HUDEP-2 (cell line): ENCODE results near the gene BATF.
A peak's percentile ranks its signal among the peaks of the same experiment; 100 is the strongest.

Source experiments
- DNase-seq, 76 experiments: peaks; one replicate each; lab custom pipeline; 2025; ENCODE audit not compliant: unreplicated experiment in 76 of 76; lab: John Stamatoyannopoulos, UW

Gene BATF

DNA sequence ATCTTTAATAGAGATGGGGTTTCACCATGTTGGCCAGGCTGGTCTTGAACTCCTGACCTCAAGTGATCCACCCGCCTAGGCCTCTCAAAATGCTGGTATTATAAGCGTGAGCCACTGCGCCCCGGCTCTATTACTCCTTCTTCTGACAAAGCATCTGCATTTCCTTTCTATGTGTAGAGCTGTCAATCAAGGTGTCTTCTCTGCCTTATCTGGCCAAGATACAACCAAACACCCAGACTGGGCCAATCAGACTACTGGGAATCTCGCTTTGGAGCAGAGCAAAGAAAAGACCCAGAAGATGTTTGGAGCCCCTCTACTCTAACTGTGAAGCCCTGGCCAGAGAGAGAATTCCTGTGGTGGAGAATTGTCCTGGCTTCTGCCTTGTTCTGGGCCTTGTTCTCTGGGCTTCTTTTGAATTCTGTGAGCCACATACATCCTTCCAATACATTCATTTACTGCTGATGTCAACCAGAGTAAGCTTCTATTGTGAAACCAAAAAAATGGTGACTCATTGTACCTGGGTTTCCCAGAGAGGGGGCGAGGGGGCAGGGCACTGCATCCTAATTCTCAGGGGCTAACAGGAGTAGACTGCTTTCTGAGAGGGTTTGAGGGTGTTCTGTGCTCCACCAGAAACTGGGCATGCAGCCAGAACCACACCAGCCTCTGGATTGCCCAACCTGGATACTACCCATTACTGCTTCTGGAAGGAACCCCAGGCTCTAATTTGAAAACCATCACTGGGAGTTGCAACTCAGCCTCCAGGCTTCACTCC, 37.4 kb downstream of the BATF start:
- DNase-seq = no peak

DNA sequence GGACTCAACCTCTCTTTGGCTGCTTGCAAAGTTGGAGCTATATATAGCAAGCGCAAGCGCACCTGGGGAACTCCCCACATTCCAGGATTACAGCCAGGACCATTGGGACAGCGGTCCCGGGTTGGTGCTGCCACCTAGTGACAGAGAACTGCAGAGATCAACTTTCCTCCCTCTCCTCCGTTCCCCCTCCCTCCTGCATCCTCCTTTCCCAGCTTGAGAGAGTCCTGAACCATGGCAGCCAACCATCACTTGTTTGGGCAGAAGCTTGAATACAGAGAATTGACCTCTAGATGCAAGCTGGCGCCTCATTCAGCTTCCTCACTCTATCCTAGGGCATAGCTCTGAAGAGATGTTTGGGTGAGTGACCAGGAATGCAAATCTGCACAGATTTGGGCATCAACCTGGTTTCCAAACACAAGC, 38.8 kb downstream of the BATF start:
- DNase-seq = peak in 20 of 76 experiments; percentile 1 to 41 (median 14)

DNA sequence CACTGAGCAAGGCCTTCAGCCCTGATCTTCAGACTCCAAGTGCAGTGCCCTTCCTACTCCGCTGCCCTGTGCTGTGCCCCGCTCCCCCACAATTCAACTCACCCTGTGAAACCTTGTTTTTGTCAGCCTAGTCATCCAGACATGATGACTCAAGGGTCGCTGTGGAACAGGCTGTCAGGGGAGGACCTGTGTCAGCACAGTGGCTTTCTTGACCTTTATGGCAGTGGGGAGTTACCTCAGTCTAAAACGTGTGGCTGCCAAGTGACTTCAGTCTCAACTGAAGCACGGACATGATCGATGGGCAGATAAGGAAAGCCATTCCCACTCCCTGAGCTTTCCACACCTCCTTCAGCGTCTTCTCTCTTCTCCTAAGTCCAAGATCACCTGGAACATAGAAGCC, 39.8 kb downstream of the BATF start:
- no peak for DNase-seq

DNA sequence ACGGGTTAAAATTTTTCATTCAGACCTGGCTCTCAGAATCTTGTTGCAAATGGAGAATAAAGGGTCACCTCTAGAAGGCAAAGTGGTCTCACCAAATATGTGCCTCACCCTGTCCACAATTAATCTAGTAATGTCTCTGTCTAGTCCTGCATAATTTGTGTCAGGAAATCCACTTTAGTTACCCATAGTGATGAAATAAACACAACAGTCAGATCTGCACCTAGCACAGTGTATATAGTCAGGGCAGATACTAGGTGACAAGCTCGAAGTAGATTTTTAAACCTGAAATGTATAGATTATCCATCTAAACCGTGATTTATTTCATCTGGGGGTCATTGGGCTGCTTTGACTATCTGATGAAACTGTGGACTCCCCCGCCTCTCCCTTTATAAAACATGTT, 40.2 kb downstream of the BATF start:
- DNase-seq = no peak

DNA sequence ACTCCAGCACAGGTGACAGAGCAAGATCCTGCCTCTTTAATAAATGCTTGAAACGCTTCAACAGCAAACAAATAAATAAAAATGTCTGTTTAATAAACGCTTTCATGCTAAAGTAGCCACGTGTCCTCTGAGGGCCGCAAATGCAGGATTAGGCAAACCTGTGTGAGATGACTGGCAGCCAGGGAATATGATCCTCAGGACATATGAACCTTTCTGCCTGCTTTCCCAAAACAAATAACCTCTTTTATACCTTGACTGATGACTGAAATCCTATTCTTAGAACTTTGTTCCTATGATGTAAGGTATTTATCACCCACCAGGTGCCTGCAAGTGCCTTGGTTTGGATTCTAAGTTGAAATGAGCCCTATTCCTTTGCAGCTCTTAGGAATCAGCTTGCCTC, 41.7 kb downstream of the BATF start:
- DNase-seq = no peak

DNA sequence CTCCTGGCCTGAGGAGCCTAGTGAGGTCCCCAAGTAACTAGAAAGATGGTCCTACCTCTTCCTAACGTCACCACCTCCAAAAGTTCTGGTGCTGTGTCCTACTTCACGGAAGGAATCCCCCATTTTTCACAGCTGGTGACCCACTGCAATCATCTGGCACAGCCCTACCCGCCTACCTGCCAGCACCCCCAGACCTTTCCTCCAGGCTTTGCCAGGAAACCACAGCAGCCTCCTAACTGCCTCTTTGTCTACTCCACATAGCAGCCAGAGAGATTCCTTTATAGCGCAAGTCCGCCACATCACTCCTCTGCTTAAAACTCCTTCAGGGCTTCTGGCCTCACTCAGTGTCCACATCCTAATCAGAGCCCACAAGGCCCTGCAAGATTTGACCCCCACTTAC, 42.8 kb downstream of the BATF start:
- no peak for DNase-seq

DNA sequence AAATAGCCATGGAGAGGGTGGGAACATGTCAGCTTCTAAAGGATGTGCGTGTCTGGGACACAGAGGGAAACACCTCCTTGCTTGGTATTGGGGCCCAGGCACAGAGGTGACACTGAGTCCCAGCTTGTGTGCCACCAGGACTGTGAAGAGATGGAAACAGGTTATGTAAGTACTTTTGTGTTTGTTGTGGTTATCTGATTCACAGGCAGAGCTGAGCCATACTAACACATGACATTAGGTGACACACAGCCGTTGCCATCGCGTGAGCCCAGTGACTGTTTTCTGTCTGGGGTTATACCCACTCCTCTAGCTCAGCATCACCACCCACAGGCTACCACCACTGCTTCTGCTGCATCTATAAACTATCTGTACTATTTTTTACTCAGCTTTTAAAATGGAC, 44.1 kb downstream of the BATF start:
- no peak for DNase-seq

DNA sequence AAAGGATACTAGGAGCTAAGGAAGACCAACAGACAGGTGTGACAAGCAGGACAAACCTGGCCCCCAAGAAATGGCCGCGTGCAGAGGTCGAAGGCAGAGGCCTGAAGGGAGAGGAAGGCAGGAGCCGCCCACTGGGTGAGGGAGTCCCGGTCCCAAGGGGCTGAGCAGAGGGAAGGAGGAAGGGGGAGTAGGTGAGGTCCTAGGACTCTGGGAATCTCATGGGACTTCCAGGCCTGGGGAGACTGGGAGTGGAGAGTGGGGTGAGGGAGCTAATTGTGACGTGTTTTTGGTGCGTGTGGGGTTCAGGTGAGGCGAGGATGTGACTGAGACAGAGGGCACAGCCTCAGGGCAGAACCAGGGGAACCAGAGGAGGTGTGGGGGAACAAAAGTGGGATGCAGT, 44.5 kb downstream of the BATF start:
- DNase-seq = no peak

DNA sequence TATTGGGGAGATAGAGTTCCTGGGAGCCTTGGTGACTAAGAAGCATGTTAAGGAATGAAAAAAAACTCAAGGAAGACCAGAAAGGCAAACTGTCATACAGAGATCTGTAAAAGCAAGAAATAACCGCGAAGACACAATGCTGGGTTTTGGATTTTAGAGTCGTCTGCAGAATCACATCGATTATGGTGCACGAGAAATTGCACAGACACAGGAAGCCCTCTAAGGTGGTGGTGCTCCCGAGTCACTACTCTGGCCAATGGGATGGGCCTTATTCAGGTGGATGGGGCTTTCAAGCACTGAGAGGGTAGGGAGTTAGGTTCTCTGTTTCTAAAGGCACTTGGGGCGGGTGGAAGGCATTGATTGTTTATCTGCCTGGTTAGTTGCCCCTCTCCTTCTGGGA, 45.9 kb downstream of the BATF start:
- no peak for DNase-seq

DNA sequence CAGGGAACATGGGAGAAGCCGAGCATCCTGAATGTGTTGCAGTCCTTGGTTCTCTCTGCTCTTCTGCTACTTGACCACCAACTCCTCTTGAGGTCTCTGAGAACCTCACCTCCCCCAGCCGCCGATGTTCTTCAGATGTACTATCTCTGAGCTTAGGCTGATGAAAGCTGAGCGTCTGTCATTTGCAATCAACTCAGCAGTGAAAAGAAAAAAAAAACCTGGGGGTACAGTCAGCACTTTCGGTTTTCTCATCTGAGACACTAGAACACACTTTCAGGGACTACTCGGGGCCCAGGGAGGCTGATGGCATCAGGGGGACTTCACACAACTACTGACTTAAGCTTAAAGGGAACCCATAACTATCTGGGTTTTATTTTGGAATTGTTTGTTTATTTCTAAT, 46.5 kb downstream of the BATF start:
- no peak for DNase-seq

DNA sequence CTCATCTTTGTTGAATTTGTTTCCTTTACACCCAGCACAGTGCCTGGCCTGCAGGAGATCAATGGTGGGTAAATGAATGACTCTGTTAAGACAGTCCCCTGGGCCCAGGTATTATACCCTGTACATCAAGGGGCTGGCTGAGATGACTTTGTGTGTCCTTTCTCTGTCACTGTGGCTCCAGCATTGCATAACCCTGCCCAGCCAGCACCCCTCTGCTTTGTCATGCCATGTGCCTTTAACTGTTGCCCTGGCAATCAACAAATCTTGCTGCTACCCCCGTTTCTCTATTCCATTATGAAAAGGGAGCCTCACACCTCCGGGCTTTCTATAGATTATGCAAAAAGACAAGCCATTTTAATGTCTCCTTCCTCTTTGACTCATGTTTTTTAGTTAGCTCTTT, 48.5 kb downstream of the BATF start:
- no peak for DNase-seq

DNA sequence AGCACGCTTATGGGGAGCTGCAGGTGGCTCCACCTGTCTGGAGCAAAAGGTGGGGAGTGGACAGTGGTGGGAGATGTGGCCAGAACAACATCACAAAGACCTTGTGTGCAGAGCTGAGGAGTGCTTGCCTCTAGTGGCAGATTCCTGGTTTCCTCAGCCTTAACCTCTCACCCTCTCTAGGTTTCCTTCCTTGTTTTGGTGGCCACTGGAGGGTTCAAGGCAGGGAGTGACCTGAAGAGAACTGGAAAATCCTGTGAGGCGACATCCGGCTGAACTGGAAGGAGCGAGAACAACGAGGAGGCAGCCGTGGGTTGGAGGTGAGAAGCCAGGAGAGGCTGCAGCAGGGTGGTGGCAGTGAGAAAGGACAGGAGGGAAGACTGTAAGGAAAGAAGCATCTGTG, 49.8 kb downstream of the BATF start:
- DNase-seq = no peak

DNA sequence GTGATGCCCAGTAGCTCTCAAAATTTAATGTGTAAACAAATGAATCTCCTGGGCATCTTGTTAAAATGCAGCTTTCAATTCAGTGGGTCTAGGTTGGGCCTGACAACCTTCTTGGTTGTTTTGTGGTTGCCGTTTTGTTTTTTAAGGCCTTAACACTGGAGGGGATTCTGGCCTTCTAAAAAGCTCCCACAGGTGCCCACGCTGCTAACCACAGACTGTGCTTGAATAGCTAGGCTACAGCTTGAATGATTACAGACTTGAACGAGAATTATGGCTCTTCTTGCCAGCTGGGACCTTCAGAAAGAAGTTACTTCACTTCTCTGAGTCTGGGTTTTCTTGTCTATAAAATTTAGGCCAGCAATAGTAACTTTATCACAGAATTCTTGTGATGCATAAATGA, 54.8 kb downstream of the BATF start:
- no peak for DNase-seq

DNA sequence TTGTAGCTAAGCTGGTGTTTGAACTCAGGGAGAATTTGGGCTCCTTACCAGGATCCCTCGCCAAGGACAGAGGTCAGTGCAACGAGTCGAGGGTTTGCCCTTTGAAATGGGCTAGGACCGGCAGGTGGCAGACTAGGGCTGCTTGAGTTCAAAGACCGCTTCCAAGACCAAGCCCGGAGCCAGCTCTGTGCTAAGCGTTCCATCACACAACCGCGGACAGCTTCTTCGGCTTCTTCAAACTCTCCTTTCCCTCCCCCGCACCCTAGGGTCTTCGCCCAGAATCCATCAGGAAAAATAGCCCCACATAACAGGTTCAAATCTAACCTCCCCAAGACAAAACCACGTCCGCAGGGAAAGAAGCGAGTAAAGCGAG, 55.4 kb downstream of the BATF start:
- DNase-seq = peak in 69 of 76 experiments; percentile 3 to 75 (median 56)

DNA sequence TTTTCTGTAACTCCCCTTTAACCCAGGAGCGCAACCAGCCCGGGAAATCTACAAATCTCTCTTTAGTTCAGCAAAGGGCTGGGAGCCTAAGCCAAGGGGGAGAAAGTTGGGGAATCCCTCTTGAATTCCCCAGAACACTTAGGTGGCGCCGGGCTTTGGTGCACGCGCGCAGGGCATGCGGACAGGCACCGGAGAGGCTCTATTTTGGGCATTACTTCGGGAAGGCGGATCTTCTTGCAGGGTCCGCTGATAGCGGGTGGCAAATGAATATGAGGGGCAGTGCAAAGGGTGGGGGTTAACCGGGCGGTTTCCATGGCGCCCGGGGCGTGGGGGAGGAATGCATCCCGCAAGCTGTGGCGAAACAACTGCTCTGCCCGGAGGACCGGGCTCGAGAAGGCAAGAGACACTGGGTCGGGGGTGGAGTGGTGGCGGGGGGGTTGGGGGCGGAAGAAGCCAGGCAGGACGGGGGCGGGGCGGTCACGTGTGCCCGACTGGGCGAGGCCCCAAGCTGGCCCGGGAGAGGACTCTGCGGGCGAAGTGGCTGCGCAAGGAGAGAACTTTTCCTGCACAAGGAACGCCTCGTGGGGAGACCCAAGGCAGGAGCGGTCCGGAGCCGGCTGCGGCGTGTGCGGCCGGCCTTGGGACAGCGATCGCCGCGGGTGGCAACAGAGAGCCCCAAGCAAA, 56.0 kb downstream of the BATF start, which contains the start of gene FLVCR2:
Gene FLVCR2, plus strand, starts transcription at position 519 of the 684 bp plus-strand sequence. CDS start 353 bp downstream, outside the sequence.
- DNase-seq = peak in 45 of 76 experiments; percentile 3 to 55 (median 28)

DNA sequence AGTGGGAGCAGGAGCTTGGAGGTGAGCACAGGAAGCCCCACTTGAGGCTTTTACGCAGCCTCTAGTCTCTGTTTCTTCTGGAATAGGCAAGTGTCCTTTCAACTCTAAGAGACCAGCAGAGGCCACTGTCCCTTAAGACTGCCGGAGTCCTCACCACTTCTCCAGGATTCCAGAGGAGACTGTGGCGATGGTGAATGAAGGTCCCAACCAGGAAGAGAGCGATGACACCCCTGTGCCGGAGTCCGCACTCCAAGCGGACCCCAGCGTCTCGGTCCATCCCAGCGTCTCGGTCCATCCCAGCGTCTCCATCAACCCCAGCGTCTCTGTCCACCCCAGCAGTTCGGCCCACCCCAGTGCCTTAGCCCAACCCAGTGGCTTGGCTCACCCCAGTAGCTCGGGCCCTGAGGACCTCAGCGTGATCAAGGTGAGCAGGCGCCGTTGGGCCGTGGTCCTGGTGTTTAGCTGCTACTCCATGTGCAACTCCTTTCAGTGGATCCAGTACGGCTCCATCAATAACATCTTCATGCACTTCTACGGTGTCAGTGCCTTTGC, 56.6 kb downstream of the BATF start:
- no peak for DNase-seq

DNA sequence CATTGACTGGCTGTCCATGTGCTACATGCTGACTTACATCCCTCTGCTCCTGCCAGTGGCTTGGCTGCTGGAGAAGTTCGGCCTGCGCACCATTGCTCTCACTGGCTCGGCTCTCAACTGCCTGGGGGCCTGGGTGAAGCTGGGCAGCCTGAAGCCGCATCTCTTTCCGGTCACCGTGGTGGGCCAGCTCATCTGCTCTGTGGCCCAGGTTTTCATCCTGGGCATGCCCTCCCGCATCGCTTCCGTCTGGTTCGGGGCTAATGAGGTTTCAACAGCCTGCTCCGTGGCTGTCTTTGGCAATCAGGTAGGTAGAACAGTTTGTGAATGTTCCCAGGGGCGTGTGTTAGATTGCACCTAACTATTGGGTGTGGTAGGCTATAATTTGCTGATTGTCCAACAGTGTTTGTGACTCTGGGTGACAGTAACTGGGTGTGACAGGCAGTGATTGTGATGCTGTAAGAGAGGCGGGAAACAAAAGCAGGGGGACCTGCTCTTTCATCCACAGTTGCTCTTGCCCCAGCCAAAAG, 57.1 kb downstream of the BATF start:
- DNase-seq = no peak

DNA sequence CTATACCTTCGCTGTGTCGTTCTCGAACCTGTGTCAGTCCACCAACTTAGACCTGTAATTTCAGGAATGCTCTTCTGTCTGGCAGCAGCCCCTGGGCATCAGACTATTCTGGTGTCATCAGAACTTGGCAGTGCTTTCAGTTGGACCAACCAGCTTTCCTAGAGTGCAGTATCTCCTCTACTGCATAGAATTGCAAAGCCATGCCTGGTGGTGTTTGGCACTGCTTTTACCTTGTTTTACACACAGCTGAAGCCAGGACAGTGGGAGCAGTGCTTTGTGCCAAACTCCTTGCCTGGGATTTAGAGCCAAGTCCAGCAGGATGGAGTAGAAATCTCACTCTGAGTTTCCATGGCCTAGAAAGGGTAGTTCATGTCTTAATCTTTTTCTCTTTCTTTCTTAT, 57.6 kb downstream of the BATF start:
- no peak for DNase-seq

DNA sequence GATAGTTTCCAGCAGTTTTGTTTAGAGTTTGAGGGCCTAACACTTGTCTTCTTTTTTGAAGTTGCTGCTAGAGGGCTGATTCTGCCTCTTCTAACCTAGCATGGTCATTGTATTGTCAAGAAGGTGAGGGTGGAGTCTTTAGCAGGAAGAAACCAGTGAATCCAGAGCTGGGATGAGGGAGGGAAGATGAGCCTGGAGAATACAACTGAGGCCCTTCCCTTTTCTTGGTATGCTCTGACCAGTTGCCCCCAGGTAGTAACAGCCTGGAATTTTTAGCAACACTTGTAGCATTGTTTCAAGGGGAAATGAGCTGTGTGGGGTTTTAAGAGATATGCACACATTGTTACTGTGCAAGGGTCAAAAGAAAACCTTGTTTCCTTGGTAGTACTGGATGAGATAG, 65.1 kb downstream of the BATF start:
- no peak for DNase-seq

DNA sequence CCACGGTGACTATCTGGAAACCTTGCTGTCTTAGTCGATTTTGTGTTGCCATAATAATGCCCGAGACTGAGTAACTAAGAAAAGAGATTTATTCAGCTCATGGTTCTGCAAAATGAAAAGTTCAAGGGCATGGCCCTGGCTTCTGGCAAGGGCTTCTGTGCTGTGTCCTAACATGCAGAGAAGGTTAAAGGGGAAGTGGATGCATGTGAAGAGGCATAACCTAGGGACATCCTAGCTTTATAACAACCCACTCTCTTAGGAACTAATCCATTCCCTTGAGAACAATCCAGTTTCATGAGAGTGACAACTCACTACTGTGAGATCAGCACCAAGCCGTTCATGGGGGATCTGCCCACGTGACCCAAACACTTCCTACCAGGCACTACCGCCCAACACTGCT, 67.7 kb downstream of the BATF start:
- DNase-seq = no peak

DNA sequence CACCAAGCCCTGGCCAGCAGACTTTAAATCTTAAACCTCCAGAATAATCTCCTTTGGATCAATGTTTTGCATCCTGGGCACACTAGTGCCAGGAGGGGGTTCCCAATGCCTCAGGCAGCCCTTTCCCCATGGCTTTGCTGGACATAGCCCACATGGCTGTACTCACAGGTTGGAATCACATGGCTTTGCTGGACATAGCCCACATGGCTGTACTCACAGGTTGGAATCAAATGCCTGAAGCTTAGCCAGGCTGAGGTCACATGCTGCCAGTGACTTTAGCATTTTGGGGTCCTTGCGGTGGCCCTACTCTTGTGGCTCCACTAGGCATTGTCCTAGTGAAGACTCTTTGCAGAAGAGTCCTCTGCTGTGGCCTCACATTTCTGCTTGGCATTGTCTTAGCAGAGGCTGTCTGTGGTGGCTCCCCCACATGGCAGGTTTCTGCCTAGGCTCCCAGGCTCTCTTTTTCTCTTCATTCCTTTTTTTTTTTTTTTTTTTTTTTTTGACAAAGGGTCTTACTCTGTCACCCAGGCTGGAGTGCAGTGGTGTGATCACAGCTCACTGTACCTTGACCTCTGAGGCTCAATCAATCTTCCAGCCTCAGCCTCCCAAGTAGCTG, 69.2 kb downstream of the BATF start:
- DNase-seq = no peak
